Measurements from ENCODE around the gene SUGP1. TPM values are rescaled to one million over a fixed set of nuclear protein-coding genes. Genes with fewer than 3 reads are reported as not detected.

The SUGP1 gene
- total and polyA plus RNA-seq, 4 donors: 11.2 to 18.9 (median 14.8) TPM

DNA sequence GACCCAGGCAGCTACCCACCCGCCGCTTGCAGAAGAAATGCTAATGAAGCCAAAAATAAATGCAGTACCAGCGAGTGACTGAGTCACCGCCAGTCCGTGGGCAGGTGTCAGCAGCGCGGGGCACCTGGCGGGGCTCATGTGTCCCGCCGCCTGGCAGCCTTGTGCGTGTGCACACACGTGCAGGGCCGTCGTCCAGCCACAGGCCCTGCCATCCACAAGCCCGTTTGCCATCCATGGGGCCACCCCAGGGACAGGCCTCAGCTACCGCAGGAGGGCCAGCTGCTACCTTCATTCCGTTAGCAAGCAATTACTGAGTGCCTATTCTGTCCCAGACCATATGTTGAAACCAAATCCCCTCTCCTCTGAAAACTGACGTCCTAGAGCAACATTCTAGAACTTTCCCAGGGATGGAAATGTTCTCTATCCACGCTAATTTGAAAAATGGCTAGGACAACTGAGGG is 88.0 kb downstream of the SUGP1 start:
- no peak for DNase-seq (ENCODE audit: low spot score)
- H3K9me3 ChIP-seq (ENCODE audit: control insufficient read depth in 4 of 4, low read length in 3 of 4): peaks cover 3 to 15% (median 5%) of the 10 kb centered on the region in 4 donors
- H3K9ac ChIP-seq (ENCODE audit: low read depth in 1 of 2, low read length in 2 of 2): no peak overlapping the region
- no peaks in the 10 kb centered on the region for H3K27me3 ChIP-seq (ENCODE audit: control insufficient read depth in 4 of 4, insufficient read depth in 4 of 4, low read length in 3 of 4)
- no peak overlapping the region for H3K27ac ChIP-seq (ENCODE audit: low read depth in 1 of 2, low read length in 2 of 2)
- no peaks in the 10 kb centered on the region for H3K36me3 ChIP-seq (ENCODE audit: control insufficient read depth in 4 of 4, insufficient read depth in 3 of 4, low read depth in 1 of 4, low read length in 3 of 4)
- TF ChIP-seq, protein P1, sequence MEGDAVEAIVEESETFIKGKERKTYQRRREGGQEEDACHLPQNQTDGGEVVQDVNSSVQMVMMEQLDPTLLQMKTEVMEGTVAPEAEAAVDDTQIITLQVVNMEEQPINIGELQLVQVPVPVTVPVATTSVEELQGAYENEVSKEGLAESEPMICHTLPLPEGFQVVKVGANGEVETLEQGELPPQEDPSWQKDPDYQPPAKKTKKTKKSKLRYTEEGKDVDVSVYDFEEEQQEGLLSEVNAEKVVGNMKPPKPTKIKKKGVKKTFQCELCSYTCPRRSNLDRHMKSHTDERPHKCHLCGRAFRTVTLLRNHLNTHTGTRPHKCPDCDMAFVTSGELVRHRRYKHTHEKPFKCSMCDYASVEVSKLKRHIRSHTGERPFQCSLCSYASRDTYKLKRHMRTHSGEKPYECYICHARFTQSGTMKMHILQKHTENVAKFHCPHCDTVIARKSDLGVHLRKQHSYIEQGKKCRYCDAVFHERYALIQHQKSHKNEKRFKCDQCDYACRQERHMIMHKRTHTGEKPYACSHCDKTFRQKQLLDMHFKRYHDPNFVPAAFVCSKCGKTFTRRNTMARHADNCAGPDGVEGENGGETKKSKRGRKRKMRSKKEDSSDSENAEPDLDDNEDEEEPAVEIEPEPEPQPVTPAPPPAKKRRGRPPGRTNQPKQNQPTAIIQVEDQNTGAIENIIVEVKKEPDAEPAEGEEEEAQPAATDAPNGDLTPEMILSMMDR (IDR thresholded peaks at IDR 0.05; ENCODE audit: low read depth, low read length, missing input control): no peak
- no peak for TF ChIP-seq EGR1 (IDR thresholded peaks at IDR 0.05; ENCODE audit: low read depth in 2 of 2)
- no peak for TF ChIP-seq GABPA (IDR thresholded peaks at IDR 0.05 in 1 of 2, conservative IDR thresholded peaks at IDR 0.05 in 1 of 2)
- TF ChIP-seq, protein P2, sequence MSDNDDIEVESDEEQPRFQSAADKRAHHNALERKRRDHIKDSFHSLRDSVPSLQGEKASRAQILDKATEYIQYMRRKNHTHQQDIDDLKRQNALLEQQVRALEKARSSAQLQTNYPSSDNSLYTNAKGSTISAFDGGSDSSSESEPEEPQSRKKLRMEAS (IDR thresholded peaks at IDR 0.05): no peak
- TF ChIP-seq YY1 (IDR thresholded peaks at IDR 0.05): no peak
- no peak for TF ChIP-seq TAF1 (conservative IDR thresholded peaks at IDR 0.05)
- TF ChIP-seq RAD21 (IDR thresholded peaks at IDR 0.05): no peak
- TF ChIP-seq NR2F2 (IDR thresholded peaks at IDR 0.05): no peak
- TF ChIP-seq JUND (IDR thresholded peaks at IDR 0.05): no peak
- no peak for TF ChIP-seq HNF4A (conservative IDR thresholded peaks at IDR 0.05)
- TF ChIP-seq FOXA1 (IDR thresholded peaks at IDR 0.05): no peak
- TF ChIP-seq HNF4G (IDR thresholded peaks at IDR 0.05): no peak
- TF ChIP-seq FOXA2 (IDR thresholded peaks at IDR 0.05): no peak
- TF ChIP-seq, protein P3, sequence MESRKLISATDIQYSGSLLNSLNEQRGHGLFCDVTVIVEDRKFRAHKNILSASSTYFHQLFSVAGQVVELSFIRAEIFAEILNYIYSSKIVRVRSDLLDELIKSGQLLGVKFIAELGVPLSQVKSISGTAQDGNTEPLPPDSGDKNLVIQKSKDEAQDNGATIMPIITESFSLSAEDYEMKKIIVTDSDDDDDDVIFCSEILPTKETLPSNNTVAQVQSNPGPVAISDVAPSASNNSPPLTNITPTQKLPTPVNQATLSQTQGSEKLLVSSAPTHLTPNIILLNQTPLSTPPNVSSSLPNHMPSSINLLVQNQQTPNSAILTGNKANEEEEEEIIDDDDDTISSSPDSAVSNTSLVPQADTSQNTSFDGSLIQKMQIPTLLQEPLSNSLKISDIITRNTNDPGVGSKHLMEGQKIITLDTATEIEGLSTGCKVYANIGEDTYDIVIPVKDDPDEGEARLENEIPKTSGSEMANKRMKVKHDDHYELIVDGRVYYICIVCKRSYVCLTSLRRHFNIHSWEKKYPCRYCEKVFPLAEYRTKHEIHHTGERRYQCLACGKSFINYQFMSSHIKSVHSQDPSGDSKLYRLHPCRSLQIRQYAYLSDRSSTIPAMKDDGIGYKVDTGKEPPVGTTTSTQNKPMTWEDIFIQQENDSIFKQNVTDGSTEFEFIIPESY (IDR thresholded peaks at IDR 0.05): no peak
- TF ChIP-seq, protein P4, sequence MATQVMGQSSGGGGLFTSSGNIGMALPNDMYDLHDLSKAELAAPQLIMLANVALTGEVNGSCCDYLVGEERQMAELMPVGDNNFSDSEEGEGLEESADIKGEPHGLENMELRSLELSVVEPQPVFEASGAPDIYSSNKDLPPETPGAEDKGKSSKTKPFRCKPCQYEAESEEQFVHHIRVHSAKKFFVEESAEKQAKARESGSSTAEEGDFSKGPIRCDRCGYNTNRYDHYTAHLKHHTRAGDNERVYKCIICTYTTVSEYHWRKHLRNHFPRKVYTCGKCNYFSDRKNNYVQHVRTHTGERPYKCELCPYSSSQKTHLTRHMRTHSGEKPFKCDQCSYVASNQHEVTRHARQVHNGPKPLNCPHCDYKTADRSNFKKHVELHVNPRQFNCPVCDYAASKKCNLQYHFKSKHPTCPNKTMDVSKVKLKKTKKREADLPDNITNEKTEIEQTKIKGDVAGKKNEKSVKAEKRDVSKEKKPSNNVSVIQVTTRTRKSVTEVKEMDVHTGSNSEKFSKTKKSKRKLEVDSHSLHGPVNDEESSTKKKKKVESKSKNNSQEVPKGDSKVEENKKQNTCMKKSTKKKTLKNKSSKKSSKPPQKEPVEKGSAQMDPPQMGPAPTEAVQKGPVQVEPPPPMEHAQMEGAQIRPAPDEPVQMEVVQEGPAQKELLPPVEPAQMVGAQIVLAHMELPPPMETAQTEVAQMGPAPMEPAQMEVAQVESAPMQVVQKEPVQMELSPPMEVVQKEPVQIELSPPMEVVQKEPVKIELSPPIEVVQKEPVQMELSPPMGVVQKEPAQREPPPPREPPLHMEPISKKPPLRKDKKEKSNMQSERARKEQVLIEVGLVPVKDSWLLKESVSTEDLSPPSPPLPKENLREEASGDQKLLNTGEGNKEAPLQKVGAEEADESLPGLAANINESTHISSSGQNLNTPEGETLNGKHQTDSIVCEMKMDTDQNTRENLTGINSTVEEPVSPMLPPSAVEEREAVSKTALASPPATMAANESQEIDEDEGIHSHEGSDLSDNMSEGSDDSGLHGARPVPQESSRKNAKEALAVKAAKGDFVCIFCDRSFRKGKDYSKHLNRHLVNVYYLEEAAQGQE (IDR thresholded peaks at IDR 0.05): no peak
- TF ChIP-seq SP1 (IDR thresholded peaks at IDR 0.05): no peak
- TF ChIP-seq RXRA (IDR thresholded peaks at IDR 0.05): no peak
- TF ChIP-seq, protein P5, sequence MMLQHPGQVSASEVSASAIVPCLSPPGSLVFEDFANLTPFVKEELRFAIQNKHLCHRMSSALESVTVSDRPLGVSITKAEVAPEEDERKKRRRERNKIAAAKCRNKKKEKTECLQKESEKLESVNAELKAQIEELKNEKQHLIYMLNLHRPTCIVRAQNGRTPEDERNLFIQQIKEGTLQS (IDR thresholded peaks at IDR 0.05): no peak
- H3K4me1 ChIP-seq (ENCODE audit: control insufficient read depth in 4 of 4, insufficient read depth in 4 of 4, low read length in 3 of 4): peaks cover 5 to 11% (median 8%) of the 10 kb centered on the region in 4 donors
- 87% methylated on average over 19 of the region's 19 CpGs for WGBS
- no peak overlapping the region for H3K4me3 ChIP-seq (ENCODE audit: low read depth in 1 of 3, low read length in 3 of 3)
